ENCODE measurements around the gene TMEM198.

TMEM198 gene

DNA sequence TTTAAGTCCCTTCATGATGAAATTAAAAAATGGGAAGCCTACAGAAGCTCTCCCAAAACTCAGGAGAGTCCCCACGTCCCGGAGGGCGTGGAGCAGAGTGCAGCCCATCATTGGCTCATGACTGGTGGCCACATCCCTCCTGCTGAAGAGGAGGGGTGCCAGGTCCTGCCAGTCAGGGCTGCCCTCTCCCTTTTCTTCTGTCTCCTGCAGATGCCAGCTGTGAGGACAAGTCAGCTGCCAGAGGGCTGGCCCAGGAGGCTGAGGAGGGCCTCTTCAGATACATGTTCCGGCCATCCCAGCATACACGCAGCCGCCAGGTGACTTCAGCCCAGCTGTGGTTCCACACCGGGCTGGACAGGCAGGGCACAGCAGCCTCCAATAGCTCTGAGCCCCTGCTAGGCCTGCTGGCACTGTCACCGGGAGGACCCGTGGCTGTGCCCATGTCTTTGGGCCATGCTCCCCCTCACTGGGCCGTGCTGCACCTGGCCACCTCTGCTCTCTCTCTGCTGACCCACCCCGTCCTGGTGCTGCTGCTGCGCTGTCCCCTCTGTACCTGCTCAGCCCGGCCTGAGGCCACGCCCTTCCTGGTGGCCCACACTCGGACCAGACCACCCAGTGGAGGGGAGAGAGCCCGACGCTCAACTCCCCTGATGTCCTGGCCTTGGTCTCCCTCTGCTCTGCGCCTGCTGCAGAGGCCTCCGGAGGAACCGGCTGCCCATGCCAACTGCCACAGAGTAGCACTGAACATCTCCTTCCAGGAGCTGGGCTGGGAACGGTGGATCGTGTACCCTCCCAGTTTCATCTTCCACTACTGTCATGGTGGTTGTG lies 30.9 kb downstream of the TMEM198 start:
- no peak for DNase-seq (ENCODE audit: insufficient read length, low spot score)
- FAIRE-seq = no peak

DNA sequence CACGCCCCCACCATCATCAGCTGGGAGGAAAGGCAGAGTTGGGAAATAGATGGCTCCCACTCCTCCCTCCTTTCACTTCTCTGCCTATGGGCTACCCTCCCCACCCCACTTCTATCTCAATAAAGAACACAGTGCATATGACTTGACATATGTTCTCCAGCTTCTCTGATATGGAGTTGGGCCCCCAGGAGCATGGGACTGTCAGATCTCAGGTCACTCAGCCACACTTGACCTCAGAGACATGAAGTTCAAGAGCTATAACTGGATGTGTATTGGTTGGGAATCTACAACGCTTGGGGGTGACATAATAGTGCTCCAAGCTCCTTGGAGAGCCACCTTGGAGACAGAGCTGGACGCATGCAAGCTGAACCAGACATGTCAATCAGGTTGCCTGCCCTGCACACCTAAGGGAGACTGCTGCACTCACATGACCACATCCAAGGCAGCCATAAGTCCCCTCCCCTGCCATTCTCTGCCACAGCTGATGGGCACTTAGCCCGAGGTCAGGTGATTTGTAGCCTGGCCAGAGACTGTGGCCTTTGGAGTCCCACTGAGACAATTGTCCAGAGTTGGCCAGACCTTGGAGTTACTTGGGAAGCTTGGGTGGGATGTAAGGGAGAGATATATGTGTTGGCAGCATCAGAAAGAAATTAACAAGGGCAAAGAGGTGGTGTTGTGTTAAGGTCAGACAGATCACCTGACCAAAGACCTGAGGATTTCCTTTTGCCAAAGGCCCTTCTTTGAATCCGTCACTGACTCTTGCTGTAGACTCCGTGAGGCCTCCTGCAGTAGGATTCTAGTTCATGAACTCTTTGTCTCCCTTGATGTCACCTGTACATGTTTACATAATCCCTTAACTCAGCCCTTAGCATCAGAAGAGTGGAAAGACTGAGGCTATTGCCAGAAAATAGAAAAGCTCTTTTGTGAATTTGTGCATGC lies 32.0 kb downstream of the TMEM198 start:
- DNase-seq (ENCODE audit: insufficient read length, low spot score) (no peak), FAIRE-seq (no peak)

DNA sequence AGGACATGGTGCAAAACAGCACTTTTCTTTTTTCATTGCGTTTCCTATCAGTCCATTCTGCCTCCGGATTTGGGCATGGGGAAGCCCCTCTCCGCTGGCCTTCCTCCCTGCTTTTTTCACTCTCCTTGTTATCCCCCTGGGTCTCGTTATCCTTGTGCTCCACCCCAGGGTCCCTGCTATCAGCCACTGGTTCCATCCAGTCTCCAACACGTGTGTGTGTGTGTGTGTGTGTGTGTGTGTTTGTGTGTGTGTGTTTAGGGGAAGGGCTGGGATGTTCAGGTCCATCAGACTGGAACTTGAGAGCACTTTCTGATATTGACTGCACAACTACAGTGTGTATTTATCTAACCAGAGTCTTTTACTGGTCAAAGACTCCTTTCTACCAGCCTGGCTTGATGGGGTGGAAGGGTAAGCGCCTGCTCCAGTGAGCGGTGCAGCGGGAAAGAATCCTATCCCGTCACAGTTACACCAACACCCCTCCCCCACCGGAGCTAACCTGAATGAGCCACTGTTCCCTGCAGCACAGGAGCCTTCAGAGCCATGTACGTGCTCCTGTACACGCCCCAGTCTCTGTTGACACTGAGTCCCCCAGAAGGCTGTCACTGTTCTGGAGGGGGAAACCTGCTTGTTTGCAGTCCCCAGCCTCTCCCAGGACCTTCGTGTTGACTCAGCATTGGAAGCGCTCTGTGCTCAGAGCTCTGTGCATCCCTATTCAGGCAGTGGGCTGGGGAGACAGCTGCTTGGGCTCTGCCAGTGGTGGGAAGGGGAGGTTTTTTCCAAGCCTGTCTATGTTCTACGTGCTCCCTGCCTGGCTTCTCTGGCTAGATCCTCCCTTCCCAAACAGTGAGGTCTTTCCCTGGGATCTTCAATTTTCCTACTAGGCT lies 32.9 kb downstream of the TMEM198 start:
- no peak for DNase-seq (ENCODE audit: insufficient read length, low spot score)

DNA sequence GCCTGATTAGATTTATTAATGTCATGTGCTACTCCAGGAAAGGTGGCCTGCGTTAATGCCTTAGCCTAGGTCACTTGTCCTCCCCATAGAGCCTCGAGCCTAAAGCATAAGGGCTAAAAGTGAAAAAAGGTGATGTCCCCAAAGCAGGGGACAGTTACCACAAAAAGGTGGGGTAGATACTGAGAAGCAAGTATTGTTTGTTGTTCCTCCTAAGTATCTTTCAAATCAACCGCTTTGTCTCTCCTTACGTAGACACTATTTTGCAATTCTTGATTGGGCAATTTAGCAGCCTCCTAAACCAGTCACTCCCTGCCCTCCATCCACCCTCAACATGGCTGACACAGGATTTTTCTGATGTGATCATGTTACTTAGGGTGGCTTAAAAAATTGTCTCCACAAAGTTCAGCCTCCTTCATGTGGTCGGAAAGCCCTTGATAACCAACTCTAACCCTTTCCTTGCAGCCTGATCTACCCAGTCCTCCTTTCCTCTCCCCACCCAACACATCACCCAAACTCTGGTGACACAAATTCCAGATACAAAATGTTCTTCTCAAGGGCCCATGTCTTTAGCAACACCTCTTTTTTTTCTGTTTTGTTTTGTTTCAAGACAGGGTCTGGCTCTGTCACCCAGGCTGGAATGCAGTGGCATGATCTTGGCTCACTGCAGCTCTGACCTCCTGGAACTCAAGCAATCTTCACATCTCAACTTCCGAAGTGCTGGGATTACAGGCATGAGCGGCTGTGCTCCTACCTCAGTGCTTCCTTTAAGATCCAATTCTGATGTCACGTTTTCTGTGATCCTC lies 35.2 kb downstream of the TMEM198 start:
- DNase-seq (ENCODE audit: insufficient read length, low spot score) = no peak
- FAIRE-seq = no peak

More for the DNA sequence above, 32.9 kb downstream of the TMEM198 start:
- FAIRE-seq = no peak

DNA sequence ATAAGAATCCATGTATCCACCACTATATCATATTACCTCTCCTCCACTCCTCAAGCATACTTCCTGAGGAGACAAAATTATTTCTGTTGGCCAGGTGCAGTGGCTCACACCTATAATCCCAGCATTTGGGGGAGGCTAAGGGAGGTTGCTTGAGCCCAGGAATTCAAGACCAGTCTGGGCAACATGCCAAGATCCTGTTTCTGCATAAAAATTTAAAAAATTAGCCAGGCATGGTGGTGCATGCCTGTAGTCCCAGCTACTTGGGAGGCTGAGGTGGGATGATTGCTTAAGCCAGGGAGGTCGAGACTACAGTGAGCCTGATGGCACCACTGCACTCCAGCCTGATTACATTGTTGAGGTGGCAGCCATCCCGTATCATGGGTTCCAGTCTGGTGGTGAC lies 37.5 kb downstream of the TMEM198 start:
- DNase-seq (ENCODE audit: insufficient read length, low spot score) (no peak), FAIRE-seq (no peak)

DNA sequence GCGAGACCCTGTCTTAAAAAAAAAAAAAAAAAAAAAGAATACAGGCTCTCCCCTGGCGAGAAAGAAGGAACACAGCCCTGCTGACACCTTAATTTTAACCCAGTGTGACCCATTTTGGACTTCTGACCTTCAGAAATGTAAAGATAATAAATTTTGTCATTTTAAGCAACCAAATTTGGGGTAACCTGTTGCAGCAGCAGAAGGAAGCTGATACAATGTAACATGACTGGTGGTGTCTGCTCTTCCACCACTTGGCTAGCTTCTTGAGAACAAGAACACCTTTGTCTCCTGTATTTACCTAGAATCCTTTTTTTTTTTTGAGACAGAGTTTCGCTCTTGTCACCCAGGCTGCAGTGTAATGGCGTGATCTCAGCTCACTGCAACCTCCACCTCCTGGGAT lies 47.3 kb downstream of the TMEM198 start:
- no peak for DNase-seq (ENCODE audit: insufficient read length, low spot score)
- no peak for FAIRE-seq

DNA sequence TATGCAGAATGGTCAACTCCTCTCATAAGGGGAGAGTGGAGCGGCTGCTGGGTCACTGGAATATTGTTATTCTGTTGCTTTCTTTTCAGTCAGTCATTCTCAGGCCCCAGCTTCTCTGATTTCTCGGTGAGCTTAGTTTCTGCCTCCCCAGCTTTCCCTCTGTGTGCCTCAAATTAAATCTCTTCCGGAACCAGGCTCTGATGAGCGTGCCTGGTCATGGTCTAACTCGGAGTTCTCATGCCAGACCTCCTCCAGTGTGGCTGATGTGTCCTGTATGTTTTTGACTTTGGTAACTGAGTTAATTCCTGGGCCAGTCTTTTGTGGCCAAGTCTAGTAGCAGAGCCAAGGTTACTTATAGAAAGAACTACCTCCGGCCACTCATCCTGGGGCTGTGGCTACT lies 48.9 kb downstream of the TMEM198 start:
- no peak for FAIRE-seq
- no peak for DNase-seq (ENCODE audit: insufficient read length, low spot score)

DNA sequence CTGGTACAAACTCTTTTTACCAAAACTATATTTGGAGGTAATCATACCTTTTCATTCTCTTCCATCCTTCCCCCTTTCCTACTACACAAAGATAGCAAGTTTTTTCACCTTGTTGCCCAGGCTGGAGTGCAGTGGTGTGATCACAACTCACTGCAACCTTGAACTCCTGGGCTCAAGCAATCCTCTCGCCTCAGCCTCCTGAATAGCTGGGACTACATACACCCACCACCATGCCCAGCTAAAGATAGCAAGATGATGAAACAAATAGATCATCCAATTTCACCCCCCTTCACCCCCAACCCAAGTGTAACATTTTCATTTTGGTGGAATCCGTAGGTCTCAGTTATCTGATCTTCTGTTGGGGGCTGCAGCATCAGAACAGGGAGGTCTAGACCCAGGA lies 49.3 kb downstream of the TMEM198 start:
- DNase-seq (ENCODE audit: insufficient read length, low spot score) (no peak), FAIRE-seq (no peak)

DNA sequence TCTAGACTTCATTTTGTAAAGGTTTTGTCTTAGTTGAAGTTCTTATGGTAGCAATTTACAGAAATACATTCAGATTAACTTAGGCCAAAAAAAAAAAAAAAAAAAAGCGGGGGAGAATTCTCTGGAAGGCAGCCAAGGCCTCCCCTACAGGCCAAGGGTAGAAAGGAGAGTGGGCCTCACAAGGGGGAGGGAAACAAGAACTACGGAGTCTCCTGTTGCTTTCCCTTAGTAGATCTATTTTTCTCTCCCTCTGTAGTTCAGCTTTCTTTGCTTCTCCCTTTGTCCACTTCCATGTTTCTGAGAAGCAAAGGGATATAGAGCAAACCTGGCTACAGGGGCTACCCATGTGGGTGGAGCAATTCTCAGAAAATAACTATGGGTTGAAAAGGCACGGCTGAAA lies 51.4 kb downstream of the TMEM198 start:
- DNase-seq (ENCODE audit: insufficient read length, low spot score) (no peak), FAIRE-seq (no peak)

DNA sequence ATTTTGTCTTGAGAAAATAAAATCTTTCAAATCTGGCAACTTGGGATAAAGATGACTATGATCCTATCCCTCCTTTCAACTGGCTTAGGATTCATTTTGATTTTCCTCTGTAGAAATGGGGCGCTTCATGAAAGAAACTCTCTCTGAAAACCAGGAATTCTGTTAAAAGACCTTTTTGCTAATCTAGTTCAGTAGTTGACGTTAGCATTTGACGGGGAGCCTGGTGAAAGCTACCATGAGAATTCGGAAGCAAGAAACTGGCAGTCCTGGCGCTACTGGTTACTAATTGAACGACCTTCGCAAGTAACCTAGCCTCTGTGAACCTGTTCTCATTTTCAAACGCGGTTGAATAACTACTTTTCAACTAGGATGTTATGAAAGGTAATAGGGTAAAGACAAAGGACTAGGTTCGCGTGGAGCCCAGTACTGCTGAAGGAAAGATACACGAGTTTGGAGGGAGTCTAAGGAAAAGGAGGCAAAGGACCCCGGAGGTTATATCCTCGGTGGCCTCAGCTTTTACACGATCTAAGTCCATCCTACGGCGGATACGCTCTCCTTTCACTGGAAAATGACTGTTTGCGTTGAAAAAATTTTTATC lies 53.2 kb downstream of the TMEM198 start:
- no peak for DNase-seq (ENCODE audit: insufficient read length, low spot score)
- FAIRE-seq = peak; percentile 72

DNA sequence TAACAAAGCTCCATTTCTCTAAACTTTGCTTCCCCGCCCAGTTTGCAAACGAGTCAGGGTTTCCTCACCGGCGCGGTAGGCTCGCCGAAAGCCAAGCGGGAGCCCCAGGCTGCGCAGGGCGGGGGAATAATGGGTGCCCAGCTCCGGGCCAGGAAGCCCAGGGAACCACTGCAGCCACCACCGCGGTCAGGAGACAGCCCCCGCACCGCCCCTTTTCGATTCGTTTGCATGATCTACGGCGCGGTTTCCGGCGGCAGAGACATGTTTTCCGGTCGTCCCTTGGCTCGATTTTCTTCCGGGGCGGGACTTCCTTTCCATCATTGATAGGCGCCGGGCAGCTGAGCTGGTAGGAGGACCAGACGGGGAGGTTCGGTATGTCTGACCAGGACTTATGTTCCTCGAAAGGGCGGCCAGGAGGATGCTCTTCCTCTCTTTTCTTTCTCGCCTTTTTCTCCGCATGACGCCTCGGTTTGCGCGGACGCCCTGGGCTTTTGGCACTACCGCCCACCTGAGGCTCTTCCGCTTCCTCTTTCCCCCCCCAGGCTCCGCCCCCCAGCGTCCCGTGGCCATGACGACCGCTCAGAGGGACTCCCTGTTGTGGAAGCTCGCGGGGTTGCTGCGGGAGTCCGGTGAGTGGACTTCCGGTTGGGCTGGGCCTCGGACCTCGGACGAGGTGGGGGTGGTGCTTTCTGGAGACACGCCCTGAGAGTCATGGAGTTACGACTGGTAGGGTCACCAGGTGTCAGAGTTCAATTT lies 53.9 kb downstream of the TMEM198 start, which contains the start of gene STK11IP:
Gene STK11IP (plus strand): TSS at position 306 of the 756 bp plus-strand sequence. CDS start 263 bp downstream, at position 569.
- peak; percentile 97 for FAIRE-seq
- peak; percentile 93 for DNase-seq (ENCODE audit: insufficient read length, low spot score)

DNA sequence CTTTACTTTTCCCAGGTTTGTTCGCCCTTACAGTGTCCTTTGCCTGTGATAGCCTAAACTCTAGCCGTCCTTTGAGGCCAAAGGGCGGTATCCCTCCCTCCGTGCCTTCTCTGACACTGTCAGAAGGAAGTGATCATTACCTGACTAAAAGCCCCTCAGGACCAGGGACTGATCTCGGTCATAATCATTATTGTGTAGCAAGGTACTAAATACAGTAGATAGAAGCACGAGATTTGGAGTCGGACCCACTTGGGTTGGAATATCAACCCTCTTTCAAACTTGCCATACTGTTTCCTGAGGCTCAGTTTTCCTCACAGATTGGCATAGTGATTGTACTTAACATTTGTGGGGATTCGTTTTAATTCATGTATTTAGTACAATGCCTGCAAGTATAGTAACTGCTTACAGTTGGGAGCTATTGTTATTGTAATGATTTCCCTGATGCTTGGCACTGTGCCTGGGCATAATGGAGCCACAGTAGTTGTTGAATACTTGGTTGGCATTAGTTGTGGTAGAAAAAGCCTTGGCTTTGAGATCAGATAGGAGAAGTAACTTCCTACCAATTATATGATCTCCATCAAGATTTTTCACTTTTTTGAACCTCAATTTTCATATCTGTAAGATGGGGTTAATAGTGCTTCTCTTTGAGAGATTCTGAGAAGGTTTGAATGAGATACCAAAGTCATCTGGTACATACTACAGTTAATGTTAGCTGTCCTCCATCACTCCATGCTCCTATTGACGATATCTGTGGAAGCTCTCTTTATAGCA lies 54.7 kb downstream of the TMEM198 start:
- FAIRE-seq = no peak
- no peak for DNase-seq (ENCODE audit: insufficient read length, low spot score)
